Effector CD4-positive, alpha-beta T cell (primary cell): ENCODE data around the gene FBXO34.

Experiments
- DNase-seq: peaks from one replicate; pipeline ENCODE4 v3.0.0-alpha.2; 2020

Gene FBXO34

DNA sequence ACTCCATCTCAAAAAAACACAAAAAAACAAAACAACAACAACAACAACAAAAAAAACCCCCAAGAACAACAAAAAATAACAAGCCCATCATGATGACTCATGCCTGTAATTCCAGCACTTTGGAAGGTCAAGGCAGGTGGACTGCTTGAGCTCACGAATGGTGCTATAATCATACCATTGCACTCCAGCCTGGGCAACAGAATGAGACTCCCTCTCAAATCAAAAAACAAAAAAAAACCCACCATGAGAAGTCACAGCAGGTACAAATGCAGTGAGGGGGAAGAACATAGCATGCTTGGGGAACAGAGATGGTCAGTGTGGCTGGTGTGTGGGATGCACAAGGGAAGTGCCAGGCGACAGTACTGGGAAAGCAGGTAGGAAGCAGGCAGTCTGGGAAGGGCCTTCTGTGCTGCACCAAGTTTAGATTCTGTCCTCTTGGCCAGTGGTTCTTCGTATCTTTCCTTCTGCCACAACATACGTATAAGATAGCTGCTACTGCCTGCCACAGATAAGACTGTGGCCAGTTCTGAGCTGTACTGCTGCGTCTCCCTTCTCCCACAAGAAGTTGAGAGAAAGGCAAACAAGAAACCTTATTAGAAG lies 112.4 kb downstream of the FBXO34 start:
- no peak for DNase-seq

DNA sequence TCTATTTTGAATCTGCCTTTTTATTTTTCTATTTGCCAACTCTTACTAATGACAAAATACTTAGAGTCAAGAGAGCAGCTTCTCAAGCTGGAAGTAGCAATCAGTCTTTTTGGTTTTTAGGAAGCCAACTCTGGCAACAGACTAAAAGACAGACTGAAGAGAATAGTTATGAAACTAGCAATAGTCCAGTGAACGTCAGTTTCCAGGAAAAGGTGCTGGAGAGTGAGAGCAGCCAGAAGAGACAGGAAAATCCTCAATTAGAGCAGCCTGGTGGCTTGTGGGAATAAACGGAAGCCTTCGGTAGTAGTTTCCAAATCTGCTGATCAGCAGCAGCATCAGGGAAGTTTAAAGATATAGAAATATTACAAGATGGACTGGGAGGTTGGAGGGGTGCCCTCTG lies 113.3 kb downstream of the FBXO34 start:
- DNase-seq = no peak

DNA sequence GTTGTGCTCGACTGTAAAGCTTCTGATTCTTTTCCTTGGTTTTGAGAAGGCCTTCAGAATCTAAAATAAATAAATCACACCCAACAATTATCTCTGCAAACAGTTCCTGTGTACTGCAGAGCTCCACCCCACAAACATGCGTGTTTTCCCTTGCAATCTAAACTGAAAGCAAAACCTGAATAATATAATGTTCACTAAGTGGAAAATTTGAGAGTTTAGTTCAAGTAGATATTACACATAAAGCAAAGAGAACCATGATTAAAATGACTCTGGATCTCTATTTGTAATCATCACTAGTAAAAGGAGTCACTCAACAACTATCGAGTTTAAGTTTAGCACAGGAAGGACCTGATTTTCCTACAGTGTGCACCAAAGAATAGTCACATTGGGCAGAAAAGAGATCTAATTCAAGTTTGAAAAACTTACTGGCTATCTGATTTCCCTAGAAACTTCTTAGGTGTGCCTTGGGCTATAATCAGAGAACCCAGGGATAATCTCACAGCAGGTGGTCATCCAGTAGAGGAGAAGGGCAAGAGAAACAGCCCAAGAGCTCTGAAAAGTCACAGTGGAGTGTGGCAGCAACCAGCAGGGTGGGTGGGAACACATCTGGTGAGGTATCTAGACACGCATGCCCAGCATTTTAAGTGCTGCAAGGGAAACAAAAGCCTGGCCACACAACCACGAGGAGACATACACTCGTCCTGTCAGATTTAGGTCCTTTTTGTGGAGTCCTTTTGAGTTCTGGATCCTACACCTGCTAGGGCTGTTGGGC lies 115.0 kb downstream of the FBXO34 start:
- no peak for DNase-seq

DNA sequence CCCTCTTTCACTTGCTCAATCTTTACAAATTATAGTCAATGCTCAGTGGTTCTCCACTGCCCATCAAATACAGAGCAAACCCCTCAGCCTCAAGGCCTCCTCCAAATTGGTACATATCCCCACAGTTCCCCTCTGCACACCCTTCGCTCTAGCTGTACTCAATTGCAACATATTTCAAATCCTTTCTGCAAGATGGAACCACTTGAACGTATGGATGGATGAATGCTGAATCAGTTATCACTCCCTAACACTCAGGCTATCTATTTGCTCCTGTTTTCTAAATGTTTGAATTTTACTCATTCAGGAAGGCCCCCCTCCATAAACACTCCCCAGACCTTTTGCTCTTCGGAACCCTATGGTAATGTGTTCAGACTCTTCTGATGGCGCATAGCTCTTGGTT lies 115.9 kb downstream of the FBXO34 start:
- DNase-seq = no peak

DNA sequence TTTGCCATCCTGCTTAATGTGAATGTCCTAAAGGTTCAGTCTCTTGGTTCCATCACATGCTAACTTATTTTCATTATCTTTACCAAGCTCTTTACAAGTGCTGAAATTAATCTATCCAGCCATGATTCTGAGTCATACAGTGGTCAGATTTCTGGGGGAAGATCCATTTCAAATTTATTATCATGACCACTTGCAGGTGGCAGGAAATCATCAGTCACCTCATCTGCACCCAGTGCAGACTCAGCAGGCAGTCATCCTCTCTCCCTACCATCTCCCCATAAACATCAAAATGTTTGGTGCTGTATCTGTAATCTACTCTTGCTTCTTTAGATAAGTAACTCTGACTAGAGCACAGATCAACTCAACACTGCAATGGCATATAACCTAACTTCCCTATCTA lies 116.9 kb downstream of the FBXO34 start:
- no peak for DNase-seq

DNA sequence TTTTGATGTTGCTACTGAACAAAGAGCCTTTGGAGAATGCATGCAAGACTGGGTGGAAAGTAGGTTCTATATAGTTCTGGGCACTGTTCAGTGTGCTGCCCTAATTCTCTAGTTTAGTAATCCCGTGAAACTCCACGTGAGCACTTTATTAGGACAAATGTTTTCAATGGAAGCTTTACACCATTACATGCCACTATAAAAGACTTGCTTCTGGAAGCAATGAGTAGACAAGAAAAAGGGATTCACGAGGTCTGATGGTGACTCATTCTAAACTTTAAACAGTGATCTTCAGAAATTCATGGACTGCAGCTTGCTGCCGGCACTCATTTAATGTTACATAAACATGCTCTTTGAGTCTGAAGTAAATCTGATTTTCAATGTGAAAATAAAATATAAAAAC lies 118.1 kb downstream of the FBXO34 start:
- no peak for DNase-seq

DNA sequence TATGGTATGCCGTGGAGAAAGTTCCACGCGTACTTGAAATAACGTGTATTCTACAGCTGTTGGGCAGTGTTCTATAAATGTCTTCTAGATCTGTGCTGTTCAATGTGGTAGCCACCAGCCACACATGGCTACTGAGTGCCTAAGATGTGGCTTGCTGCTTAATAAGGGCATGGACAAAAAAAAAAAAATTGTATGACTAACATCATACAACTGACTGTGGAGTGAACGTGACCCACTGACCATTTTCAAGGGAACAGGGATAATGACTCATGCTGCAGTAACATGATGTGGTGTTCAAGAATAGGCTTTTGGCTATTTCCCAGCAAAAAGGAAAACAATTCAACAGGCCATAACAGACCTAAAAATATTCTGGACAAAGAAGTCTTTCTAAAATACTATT lies 127.5 kb downstream of the FBXO34 start:
- DNase-seq = no peak

DNA sequence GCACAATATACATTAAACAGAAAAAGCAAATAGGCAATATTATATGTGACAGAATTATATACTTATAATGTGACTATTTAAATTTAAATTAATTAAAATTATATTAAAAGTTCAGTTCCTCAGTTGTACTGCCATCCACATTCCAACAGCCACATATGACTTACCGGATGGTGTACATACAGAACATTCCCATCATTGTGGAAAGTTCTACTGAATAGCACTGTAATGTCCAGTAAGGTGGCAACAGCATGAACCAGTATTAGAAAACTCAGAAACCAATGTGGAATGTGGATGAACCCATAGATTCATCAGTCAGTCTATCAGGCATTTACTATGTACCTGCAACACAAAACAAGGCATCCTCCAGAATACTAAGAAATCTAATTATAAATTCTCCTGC lies 128.0 kb downstream of the FBXO34 start:
- no peak for DNase-seq

DNA sequence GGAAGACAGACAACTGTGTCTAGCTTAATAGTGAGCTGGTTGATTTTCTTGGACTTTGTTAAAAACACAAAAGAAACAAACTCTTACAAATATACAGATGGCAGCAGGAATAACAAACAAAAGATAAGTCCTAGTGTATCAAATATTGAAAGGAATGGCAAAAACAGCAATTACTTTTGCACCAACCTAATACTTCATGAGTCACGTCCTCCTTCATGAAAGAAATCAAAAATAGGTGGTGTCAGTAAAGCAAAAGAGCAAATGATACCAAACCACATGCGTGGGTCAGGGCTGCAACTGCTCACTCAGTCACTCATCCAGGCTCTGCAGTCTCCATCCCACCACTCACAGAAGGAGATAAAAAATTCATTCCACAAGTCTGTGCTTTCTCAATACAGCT lies 128.6 kb downstream of the FBXO34 start:
- DNase-seq = no peak

DNA sequence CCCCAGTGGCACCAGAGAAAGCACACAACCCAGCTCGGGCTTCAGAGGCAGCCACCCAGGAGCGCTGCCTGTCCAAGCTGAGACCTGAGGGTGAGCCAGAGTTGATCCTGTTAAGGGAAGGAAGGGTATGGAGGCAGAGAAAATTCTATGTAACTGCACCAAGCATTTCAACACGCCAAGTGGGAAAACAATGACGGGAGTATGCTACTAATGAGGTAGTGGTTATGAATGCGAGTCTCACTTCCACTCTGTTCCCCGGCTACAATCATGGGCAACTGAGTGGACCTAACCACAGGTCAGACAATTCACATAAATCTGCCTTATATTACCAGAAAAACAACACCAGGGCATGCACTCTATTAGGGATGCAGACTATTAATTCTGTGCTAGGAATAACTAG lies 130.5 kb downstream of the FBXO34 start:
- no peak for DNase-seq
